GM23248 (cell line): Measurements from ENCODE around the gene SENP8.

Experiments used
- EZH2 ChIP-seq: fragments of 200-600 bp; sonication (generic); IDR thresholded peaks from 2 replicates; pipeline ENCODE4 v1.6.1; 2018; ENCODE audit warnings: antibody characterized with exemption, mild to moderate bottlenecking; ENCODE audit not compliant: insufficient read depth, poor library complexity, severe bottlenecking
- EZH2phosphoT487 ChIP-seq: fragments of 200-600 bp; sonication (generic); IDR thresholded peaks from 2 replicates; pipeline ENCODE4 v1.6.1; 2018; ENCODE audit warnings: antibody characterized with exemption, moderate library complexity, mild to moderate bottlenecking, low read depth; ENCODE audit not compliant: insufficient read depth

- TF ChIP-seq EZH2phosphoT487 (no peak), EZH2 (no peak)
Observed at GRCh38 chr15:72086010-72086697, 32.0 kb upstream of the SENP8 start.
